Measurements from ENCODE around the gene KCTD14. TPM values are rescaled to one million over a fixed set of nuclear protein-coding genes. Genes with fewer than 3 reads are reported as not detected.

KCTD14 gene
- total RNA-seq, 1 experiment from 2014 or later, result 8.2 TPM

DNA sequence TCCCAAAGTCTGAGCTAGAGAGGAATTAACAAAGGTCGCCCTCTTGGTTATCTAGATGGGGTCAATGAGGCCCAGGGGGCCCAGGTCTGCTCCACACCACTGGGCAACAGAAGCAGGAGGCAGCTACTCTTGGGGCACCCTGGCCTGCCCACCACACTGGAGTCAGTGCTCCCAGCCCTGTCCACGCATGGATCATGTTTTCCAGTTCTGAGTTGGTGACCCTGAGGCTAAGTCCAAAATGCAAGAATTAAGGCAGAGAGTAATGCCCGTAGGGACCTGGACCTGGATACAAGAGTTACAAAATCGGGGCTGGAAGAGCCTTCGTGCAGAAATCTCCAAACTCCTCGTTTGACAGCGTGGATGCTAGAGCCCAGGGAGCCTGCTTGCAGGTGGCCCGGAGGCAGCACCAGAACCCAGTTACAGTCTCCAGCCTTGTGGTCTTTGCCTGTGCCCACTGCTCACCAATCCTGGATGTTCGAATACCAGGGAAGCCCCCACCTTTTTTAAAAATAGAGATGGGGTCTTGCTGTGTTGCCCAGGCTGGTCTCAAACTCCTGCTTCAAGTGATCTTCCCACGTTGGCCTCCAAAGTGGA, 34.5 kb upstream of the KCTD14 start:
- intact Hi-C loops (cut with micrococcal nuclease; ENCODE audit: unreplicated experiment), result no loop called here
- Histone ChIP-seq H3K9me3 (no peaks in the 10 kb centered on the region), H3K4me1 (peaks cover 23% of the 10 kb centered on the region), H3K27me3 (replicated peaks; ENCODE audit: control insufficient read depth, insufficient read depth, low read length) (no peaks in the 10 kb centered on the region), H3K4me3 (ENCODE audit: low read depth, low read length) (no peak overlapping the region), H3K36me3 (ENCODE audit: control insufficient read depth, insufficient read depth, low read length) (no peaks in the 10 kb centered on the region)
- peaks cover 15% of the 10 kb centered on the region for H3K4me1 Mint-ChIP-seq (ENCODE audit: low read depth, unreplicated experiment)
- no peak overlapping the region for H3K27ac Mint-ChIP-seq (ENCODE audit: unreplicated experiment)
- no peak overlapping the region for H3K4me3 Mint-ChIP-seq (ENCODE audit: unreplicated experiment)
- no TSS peak for BruUV-seq (replicated peaks)
- peaks cover 15% of the 10 kb centered on the region for H3K36me3 Mint-ChIP-seq (ENCODE audit: insufficient read depth, unreplicated experiment)
- ChIA-PET CTCF (interaction anchor here (0.6 kb wide), 1 partner anchor 20 kb away, joined by 4 read pairs; no protein-coding TSS in a partner anchor), POLR2A (interaction anchor here (0.9 kb wide), 1 partner anchor 222 kb away, joined by 5 read pairs; no protein-coding TSS in a partner anchor)
- no peak for DNase-seq
- TF ChIP-seq, protein P1, sequence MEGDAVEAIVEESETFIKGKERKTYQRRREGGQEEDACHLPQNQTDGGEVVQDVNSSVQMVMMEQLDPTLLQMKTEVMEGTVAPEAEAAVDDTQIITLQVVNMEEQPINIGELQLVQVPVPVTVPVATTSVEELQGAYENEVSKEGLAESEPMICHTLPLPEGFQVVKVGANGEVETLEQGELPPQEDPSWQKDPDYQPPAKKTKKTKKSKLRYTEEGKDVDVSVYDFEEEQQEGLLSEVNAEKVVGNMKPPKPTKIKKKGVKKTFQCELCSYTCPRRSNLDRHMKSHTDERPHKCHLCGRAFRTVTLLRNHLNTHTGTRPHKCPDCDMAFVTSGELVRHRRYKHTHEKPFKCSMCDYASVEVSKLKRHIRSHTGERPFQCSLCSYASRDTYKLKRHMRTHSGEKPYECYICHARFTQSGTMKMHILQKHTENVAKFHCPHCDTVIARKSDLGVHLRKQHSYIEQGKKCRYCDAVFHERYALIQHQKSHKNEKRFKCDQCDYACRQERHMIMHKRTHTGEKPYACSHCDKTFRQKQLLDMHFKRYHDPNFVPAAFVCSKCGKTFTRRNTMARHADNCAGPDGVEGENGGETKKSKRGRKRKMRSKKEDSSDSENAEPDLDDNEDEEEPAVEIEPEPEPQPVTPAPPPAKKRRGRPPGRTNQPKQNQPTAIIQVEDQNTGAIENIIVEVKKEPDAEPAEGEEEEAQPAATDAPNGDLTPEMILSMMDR (IDR thresholded peaks at IDR 0.05; ENCODE audit: insufficient read depth in 1 of 2, low read depth in 1 of 2, low read length in 1 of 2, severe bottlenecking in 1 of 2, unreplicated experiment in 1 of 2), result no peak
- no peaks in the 10 kb centered on the region for H3K27me3 Mint-ChIP-seq (ENCODE audit: insufficient read depth, unreplicated experiment)
- no peaks in the 10 kb centered on the region for H3K9me3 Mint-ChIP-seq (ENCODE audit: unreplicated experiment)

DNA sequence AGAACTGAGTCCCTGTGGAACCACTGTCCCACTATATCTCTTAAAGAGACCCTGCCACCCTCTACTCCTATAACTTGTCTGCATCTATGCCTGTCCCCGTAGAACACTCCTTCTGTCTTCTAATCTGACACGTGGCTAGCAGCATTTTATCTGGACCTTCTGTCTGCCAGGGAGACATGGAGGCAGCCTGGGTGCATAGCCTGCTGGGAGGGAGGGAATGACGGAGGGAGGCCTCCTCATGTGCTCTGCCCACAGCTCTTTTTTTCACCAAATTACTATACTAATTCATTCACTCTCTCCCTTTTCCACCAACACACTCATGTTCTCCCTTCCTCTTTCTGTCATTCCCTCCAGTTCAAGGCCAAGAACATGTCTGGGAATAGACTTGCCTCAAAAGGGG, 33.0 kb upstream of the KCTD14 start:
- H3K9me3 Mint-ChIP-seq (ENCODE audit: unreplicated experiment), result no peaks in the 10 kb centered on the region
- POLR2A ChIA-PET, result no interaction called here
- intact Hi-C loops (cut with micrococcal nuclease; ENCODE audit: unreplicated experiment), result no loop called here
- Histone ChIP-seq H3K4me1 (peaks cover 20% of the 10 kb centered on the region), H3K9me3 (no peaks in the 10 kb centered on the region), H3K27me3 (replicated peaks; ENCODE audit: control insufficient read depth, insufficient read depth, low read length) (no peaks in the 10 kb centered on the region), H3K4me3 (ENCODE audit: low read depth, low read length) (no peak overlapping the region), H3K36me3 (ENCODE audit: control insufficient read depth, insufficient read depth, low read length) (no peaks in the 10 kb centered on the region)
- DNase-seq, result no peak
- TF ChIP-seq, protein P1 (IDR thresholded peaks at IDR 0.05; ENCODE audit: insufficient read depth in 1 of 2, low read depth in 1 of 2, low read length in 1 of 2, severe bottlenecking in 1 of 2, unreplicated experiment in 1 of 2), result no peak
- BruUV-seq (replicated peaks), result no TSS peak
- no peaks in the 10 kb centered on the region for H3K27me3 Mint-ChIP-seq (ENCODE audit: insufficient read depth, unreplicated experiment)
- H3K4me3 Mint-ChIP-seq (ENCODE audit: unreplicated experiment), result no peak overlapping the region
- H3K36me3 Mint-ChIP-seq (ENCODE audit: insufficient read depth, unreplicated experiment), result peaks cover 15% of the 10 kb centered on the region
- H3K27ac Mint-ChIP-seq (ENCODE audit: unreplicated experiment), result peak overlapping the region; percentile 9
- CTCF ChIA-PET, result no interaction called here
- peaks cover 4% of the 10 kb centered on the region for H3K4me1 Mint-ChIP-seq (ENCODE audit: low read depth, unreplicated experiment)

DNA sequence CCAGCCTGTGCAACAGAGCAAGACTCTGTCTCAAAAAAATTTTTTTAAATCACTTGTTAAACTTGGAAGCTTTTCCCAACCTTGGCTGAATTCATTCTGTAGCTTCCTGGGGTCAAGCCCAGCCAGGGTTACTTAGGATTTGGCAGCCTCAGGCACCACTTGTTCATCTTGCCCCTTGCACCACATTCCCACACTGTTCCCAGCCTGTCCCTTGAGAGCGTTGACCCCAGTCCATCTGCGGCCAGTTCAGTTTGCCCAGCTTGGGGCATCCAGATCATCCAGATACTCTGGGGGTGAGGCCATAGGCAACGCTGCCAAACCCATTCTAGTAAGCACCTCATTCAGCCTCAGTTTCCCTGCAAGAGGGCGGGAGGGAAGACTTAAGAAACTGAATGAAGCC, 31.9 kb upstream of the KCTD14 start:
- Histone ChIP-seq H3K9me3 (no peaks in the 10 kb centered on the region), H3K36me3 (ENCODE audit: control insufficient read depth, insufficient read depth, low read length) (no peaks in the 10 kb centered on the region), H3K4me3 (ENCODE audit: low read depth, low read length) (no peak overlapping the region), H3K27me3 (replicated peaks; ENCODE audit: control insufficient read depth, insufficient read depth, low read length) (no peaks in the 10 kb centered on the region), H3K4me1 (peaks cover 16% of the 10 kb centered on the region)
- POLR2A ChIA-PET, result interaction anchor here (0.6 kb wide), 2 partner anchors 14 to 205 kb away, joined by 3 read pairs; no protein-coding TSS in a partner anchor
- intact Hi-C loops (cut with micrococcal nuclease; ENCODE audit: unreplicated experiment), result no loop called here
- BruUV-seq (replicated peaks), result no TSS peak
- DNase-seq, result no peak
- Mint-ChIP-seq H3K36me3 (ENCODE audit: insufficient read depth, unreplicated experiment) (peaks cover 15% of the 10 kb centered on the region), H3K27me3 (ENCODE audit: insufficient read depth, unreplicated experiment) (no peaks in the 10 kb centered on the region), H3K27ac (ENCODE audit: unreplicated experiment) (no peak overlapping the region), H3K4me3 (ENCODE audit: unreplicated experiment) (no peak overlapping the region), H3K4me1 (ENCODE audit: low read depth, unreplicated experiment) (peaks cover 11% of the 10 kb centered on the region), H3K9me3 (ENCODE audit: unreplicated experiment) (no peaks in the 10 kb centered on the region)
- CTCF ChIA-PET, result no interaction called here
- TF ChIP-seq, protein P1 (IDR thresholded peaks at IDR 0.05; ENCODE audit: insufficient read depth in 1 of 2, low read depth in 1 of 2, low read length in 1 of 2, severe bottlenecking in 1 of 2, unreplicated experiment in 1 of 2), result no peak

Measured in Caco-2 (cell line).